Neuronal stem cell (in vitro differentiated cells): ENCODE measurements around the gene C19orf47.
A peak's percentile ranks its signal among the peaks of the same experiment; 100 is the strongest.

Experiments
- DNase-seq: peaks from one replicate; pipeline ENCODE4 v3.0.0-alpha.2; 2013; ENCODE audit warnings: low spot score
- H2AFZ ChIP-seq: one replicate; pipeline ENCODE4 v1.6.1; 2013; ENCODE audit warnings: mild to moderate bottlenecking, low read length, inconsistent platforms
- H2AK5ac ChIP-seq: 2 replicates; pipeline ENCODE4 v1.6.1; 2013; ENCODE audit warnings: low read depth, mild to moderate bottlenecking, inconsistent platforms, low read length, moderate library complexity, mixed read lengths
- H2BK120ac ChIP-seq: 2 replicates; pipeline ENCODE4 v1.6.1; 2013; ENCODE audit warnings: low read depth, mild to moderate bottlenecking, inconsistent platforms, low read length, moderate library complexity, mixed read lengths
- H2BK12ac ChIP-seq: one replicate; pipeline ENCODE4 v1.6.1; 2013; ENCODE audit warnings: low read length, inconsistent platforms
- H2BK15ac ChIP-seq: 2 replicates; pipeline ENCODE4 v1.6.1; 2013; ENCODE audit warnings: mild to moderate bottlenecking, low read length, inconsistent platforms, mixed read lengths
- H2BK5ac ChIP-seq: one replicate; pipeline ENCODE4 v1.6.1; 2013; ENCODE audit warnings: inconsistent platforms, mild to moderate bottlenecking, low read length, moderate library complexity
- H3K14ac ChIP-seq: one replicate; pipeline ENCODE4 v1.6.1; 2013; ENCODE audit warnings: low read length, inconsistent platforms
- H3K18ac ChIP-seq: 2 replicates; pipeline ENCODE4 v1.6.1; 2013; ENCODE audit warnings: low read length, inconsistent platforms
- H3K23ac ChIP-seq: 2 replicates; pipeline ENCODE4 v1.6.1; 2013; ENCODE audit warnings: low read depth, mild to moderate bottlenecking, mixed read lengths, low read length, inconsistent platforms; ENCODE audit not compliant: poor library complexity
- H3K27ac ChIP-seq: replicated peaks from 3 replicates; pipeline ENCODE4 v1.5.1; 2013; ENCODE audit warnings: low read length, inconsistent platforms
- H3K27me3 ChIP-seq, 3 experiments: 2 replicates each; pipeline ENCODE4 v1.6.1; 2013; ENCODE audit warnings: low read length in 3 of 3, mild to moderate bottlenecking in 2 of 3, inconsistent platforms in 1 of 3, low read depth in 1 of 3, mixed read lengths in 1 of 3, moderate library complexity in 1 of 3; ENCODE audit not compliant: control insufficient read depth in 3 of 3, insufficient read depth in 3 of 3
- H3K36me3 ChIP-seq, 2 donors: replicated peaks in 1 of 2; 2 replicates each; pipeline ENCODE4 v1.6.1; 2013; ENCODE audit warnings: low read length in 2 of 2; ENCODE audit not compliant: control insufficient read depth in 2 of 2, insufficient read depth in 2 of 2
- H3K4ac ChIP-seq: 2 replicates; pipeline ENCODE4 v1.6.1; 2013; ENCODE audit warnings: inconsistent platforms, mild to moderate bottlenecking, low read length, moderate library complexity
- H3K4me1 ChIP-seq, 2 donors: 1 replicate in 1 of 2; 2 replicates in 1 of 2; pipeline ENCODE4 v1.6.1; 2013; ENCODE audit warnings: low read length in 2 of 2, low read depth in 1 of 2; ENCODE audit not compliant: control insufficient read depth in 2 of 2, insufficient read depth in 1 of 2
- H3K4me2 ChIP-seq: one replicate; pipeline ENCODE4 v1.6.1; 2013; ENCODE audit warnings: mild to moderate bottlenecking, low read length, inconsistent platforms; ENCODE audit not compliant: insufficient read depth, poor library complexity, severe bottlenecking
- H3K4me3 ChIP-seq, 2 donors: 2 replicates each; pipeline ENCODE4 v1.5.1; 2013; ENCODE audit warnings: low read length in 2 of 2, mild to moderate bottlenecking in 2 of 2, inconsistent platforms in 1 of 2, moderate library complexity in 1 of 2
- H3K79me1 ChIP-seq: one replicate; pipeline ENCODE4 v1.6.1; 2013; ENCODE audit warnings: low read depth, mild to moderate bottlenecking, inconsistent platforms, low read length, moderate library complexity
- H3K9ac ChIP-seq: one replicate; pipeline ENCODE4 v1.6.1; 2013; ENCODE audit warnings: mild to moderate bottlenecking, low read depth, low read length, inconsistent platforms; ENCODE audit not compliant: poor library complexity
- H3K9me3 ChIP-seq, 2 donors: replicated peaks in 1 of 2; 2 replicates each; pipeline versions ENCODE3 to v1.6.1; 2013; ENCODE audit warnings: low read length in 2 of 2, mild to moderate bottlenecking in 2 of 2, inconsistent platforms in 1 of 2, low read depth in 1 of 2, mixed read lengths in 1 of 2, moderate library complexity in 1 of 2; ENCODE audit not compliant: control insufficient read depth in 2 of 2, insufficient read depth in 1 of 2
- H4K8ac ChIP-seq: one replicate; pipeline ENCODE4 v1.6.1; 2013; ENCODE audit warnings: low read depth, mild to moderate bottlenecking, inconsistent platforms, low read length, moderate library complexity
- H4K91ac ChIP-seq: one replicate; pipeline ENCODE4 v1.6.1; 2013; ENCODE audit warnings: low read length, low read depth, mild to moderate bottlenecking, inconsistent platforms; ENCODE audit not compliant: poor library complexity
- WGBS, 2 donors: extraction: QIAGEN DNeasy Blood & Tissue Kit; methylation state at CpG; one replicate each; pipeline ENCODE4 v1.1.7; 2013; ENCODE audit warnings: missing lambda C conversion rate in 2 of 2, mixed read lengths in 1 of 2; ENCODE audit not compliant: insufficient read length in 2 of 2, insufficient replicate concordance in 1 of 2; ENCODE audit errors: extremely low coverage in 2 of 2; 5-methylcytosine and 5-hydroxymethylcytosine counted together

The C19orf47 gene

GRCh38 chr19:40394816-40395210, 46.6 kb upstream of the C19orf47 start:
- Histone ChIP-seq H3K9ac (peak overlapping the region; percentile 72), H3K4me1 (peaks cover 0 to 5% of the 10 kb centered on the region in 2 donors), H3K4me2 (no peak overlapping the region), H3K14ac (no peak overlapping the region), H2BK12ac (no peak overlapping the region), H4K91ac (no peak overlapping the region), H4K8ac (no peak overlapping the region), H3K4me3 (no peak overlapping the region), H3K23ac (peak overlapping the region; percentile 44), H2AFZ (no peak overlapping the region), H2BK5ac (no peak overlapping the region), H3K79me1 (no peaks in the 10 kb centered on the region), H2AK5ac (peak overlapping the region; percentile 74), H3K36me3 (no peaks in the 10 kb centered on the region), H3K27ac (no peak overlapping the region), H2BK120ac (no peak overlapping the region), H3K27me3 (peaks cover 0 to 5% (median 4%) of the 10 kb centered on the region in 3 experiments), H3K9me3 (no peaks in the 10 kb centered on the region), H3K4ac (no peak overlapping the region), H2BK15ac (peak overlapping the region; percentile 62), H3K18ac (peak overlapping the region; percentile 2)
- DNase-seq: no peak
- no CpG with 5 or more reads among the region's 13 CpGs for WGBS, 2 donors

- Histone ChIP-seq H3K27ac (no peak overlapping the region), H3K18ac (peak overlapping the region; percentile 2), H2BK12ac (peak overlapping the region; percentile 68), H2AFZ (no peak overlapping the region), H3K4me1 (peaks cover 0 to 5% of the 10 kb centered on the region in 2 donors), H3K14ac (no peak overlapping the region), H3K4ac (no peak overlapping the region), H2BK15ac (peak overlapping the region; percentile 51), H2AK5ac (peak overlapping the region; percentile 74), H2BK120ac (no peak overlapping the region), H3K4me3 (no peak overlapping the region), H3K9me3 (no peaks in the 10 kb centered on the region), H3K9ac (peak overlapping the region; percentile 50), H3K4me2 (no peak overlapping the region), H3K36me3 (no peaks in the 10 kb centered on the region), H3K23ac (no peak overlapping the region), H3K79me1 (no peaks in the 10 kb centered on the region), H2BK5ac (no peak overlapping the region), H4K8ac (no peak overlapping the region), H3K27me3 (peaks cover 0 to 5% (median 4%) of the 10 kb centered on the region in 3 experiments), H4K91ac (no peak overlapping the region)
- WGBS, 2 donors: no CpG with 5 or more reads among the region's 41 CpGs
- DNase-seq: no peak
Observed at GRCh38 chr19:40393894-40394815, 46.0 kb upstream of the C19orf47 start.

DNA sequence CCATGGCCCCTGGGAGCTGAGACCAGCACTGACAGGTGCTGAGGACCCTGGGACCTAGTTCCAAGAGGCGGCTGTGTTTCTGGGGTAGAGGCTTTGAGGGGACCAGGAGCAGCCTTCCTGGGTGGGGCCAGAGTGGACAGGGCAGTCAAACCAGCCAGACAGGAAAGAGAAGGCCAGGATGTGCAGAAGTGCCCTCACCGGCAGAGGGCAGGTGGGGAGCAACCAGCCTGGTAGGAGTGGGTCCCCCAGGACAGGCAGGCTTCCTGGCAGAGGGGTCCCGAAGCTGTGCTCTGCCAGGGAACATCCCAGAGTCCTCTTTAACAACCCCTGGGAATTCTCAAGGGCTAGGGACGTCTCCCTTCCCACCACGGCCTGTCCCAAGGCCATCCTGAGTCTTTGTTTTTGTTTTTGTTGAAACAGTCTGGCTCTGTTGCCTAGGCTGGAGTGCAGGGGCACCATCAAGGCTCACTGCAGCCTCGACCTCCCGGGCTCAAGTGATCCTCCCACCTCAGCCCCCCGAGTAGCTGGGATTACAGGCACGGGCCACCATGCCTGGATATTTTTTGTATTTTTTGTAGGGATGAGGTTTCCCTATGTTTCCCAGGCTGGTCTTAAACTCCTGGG, 44.8 kb upstream of the C19orf47 start:
- no peaks in the 10 kb centered on the region for H3K9me3 ChIP-seq
- H4K8ac ChIP-seq: no peak overlapping the region
- H3K4me1 ChIP-seq: no peaks in the 10 kb centered on the region
- no peak overlapping the region for H3K4me2 ChIP-seq
- H3K9ac ChIP-seq: no peak overlapping the region
- no peak overlapping the region for H2AFZ ChIP-seq
- H2AK5ac ChIP-seq: no peak overlapping the region
- no peak overlapping the region for H3K4ac ChIP-seq
- H3K14ac ChIP-seq: no peak overlapping the region
- no peak overlapping the region for H3K23ac ChIP-seq
- H2BK12ac ChIP-seq: no peak overlapping the region
- no peak for DNase-seq
- no peak overlapping the region for H3K27ac ChIP-seq
- no peaks in the 10 kb centered on the region for H3K36me3 ChIP-seq
- H3K18ac ChIP-seq: peak overlapping the region; percentile 5
- no CpG with 5 or more reads among the region's 9 CpGs for WGBS, 2 donors
- peaks cover 0 to 5% (median 0%) of the 10 kb centered on the region in 3 experiments for H3K27me3 ChIP-seq
- no peak overlapping the region for H2BK5ac ChIP-seq
- no peak overlapping the region for H3K4me3 ChIP-seq
- H2BK15ac ChIP-seq: no peak overlapping the region
- no peaks in the 10 kb centered on the region for H3K79me1 ChIP-seq
- H2BK120ac ChIP-seq: no peak overlapping the region
- no peak overlapping the region for H4K91ac ChIP-seq

- no CpG with 5 or more reads among the region's 8 CpGs for WGBS, 2 donors
- Histone ChIP-seq H2AK5ac (no peak overlapping the region), H2BK15ac (no peak overlapping the region), H3K9me3 (no peaks in the 10 kb centered on the region), H3K4me2 (no peak overlapping the region), H3K4me3 (no peak overlapping the region), H2BK120ac (no peak overlapping the region), H3K18ac (peak overlapping the region; percentile 7), H4K91ac (no peak overlapping the region), H2BK5ac (no peak overlapping the region), H3K79me1 (no peaks in the 10 kb centered on the region), H3K23ac (no peak overlapping the region), H3K4me1 (no peaks in the 10 kb centered on the region), H3K9ac (no peak overlapping the region), H3K4ac (no peak overlapping the region), H4K8ac (no peak overlapping the region), H2AFZ (no peak overlapping the region), H3K27me3 (peaks cover 0 to 5% (median 0%) of the 10 kb centered on the region in 3 experiments), H3K14ac (no peak overlapping the region), H3K27ac (no peak overlapping the region), H3K36me3 (no peaks in the 10 kb centered on the region), H2BK12ac (no peak overlapping the region)
- DNase-seq: no peak
Observed at GRCh38 chr19:40392123-40392522, 43.9 kb upstream of the C19orf47 start.
